Fibroblast of lung (primary cell): Measurements from ENCODE around the gene XPC.

ENCODE experiments used
- CTCF ChIP-seq, 2 donors: IDR thresholded peaks in 1 of 2; conservative IDR thresholded peaks in 1 of 2; 1 replicate in 1 of 2; 2 replicates in 1 of 2; pipeline ENCODE4 v1.5.1; 2011 to 2012; ENCODE audit warnings: low read length in 2 of 2, control low read depth in 1 of 2, inconsistent platforms in 1 of 2, low read depth in 1 of 2, mild to moderate bottlenecking in 1 of 2
- EZH2 ChIP-seq: IDR thresholded peaks from 2 replicates; pipeline ENCODE4 v1.5.1; 2012; ENCODE audit warnings: low read length, control low read depth, mild to moderate bottlenecking; ENCODE audit errors: missing control alignments

GRCh38 chr3:14128724-14129123 is 49.7 kb downstream of the XPC start:
- TF ChIP-seq CTCF (conservative IDR thresholded peaks at IDR 0.05 in 1 of 2, IDR thresholded peaks at IDR 0.05 in 1 of 2; ENCODE audit: low read depth in 1 of 2, low read length in 2 of 2), result no peak
- no peak for TF ChIP-seq EZH2
